Posterior cingulate gyrus (tissue), 11 donors: ENCODE data around the gene TTC21B.

Experiments used
- DNase-seq, 10 donors: peaks; one replicate each; pipeline versions ENCODE4 v3.0.0 to v3.0.0-alpha.2; 2020 to 2021; ENCODE audit warnings: mixed read lengths in 3 of 10
- intact Hi-C: fragments of 100-400 bp; cut with DNase I; formaldehyde crosslinking; loops from one replicate; pipeline ENCODE4 v1.15.1; 2023

The TTC21B gene

DNA sequence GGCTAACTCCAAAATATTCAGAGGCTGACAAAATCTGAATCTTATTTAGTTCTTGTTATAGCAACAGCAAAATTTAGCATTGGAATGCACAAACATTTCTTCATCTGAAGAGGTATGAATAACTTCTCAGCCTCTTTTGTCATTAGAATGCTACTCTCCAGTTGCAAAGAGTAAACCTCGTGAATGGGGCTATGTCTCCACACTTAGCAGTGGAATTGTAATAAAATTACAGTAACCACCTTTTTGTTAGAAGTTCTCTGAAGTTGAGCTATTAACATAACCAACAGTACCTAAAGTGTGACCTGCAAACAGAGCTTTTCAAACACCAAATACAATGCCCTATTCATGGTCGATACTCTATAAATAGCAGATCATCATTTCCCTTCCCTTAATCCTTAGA is 109.4 kb downstream of the TTC21B start:
- intact Hi-C loops, result no loop called here

DNA sequence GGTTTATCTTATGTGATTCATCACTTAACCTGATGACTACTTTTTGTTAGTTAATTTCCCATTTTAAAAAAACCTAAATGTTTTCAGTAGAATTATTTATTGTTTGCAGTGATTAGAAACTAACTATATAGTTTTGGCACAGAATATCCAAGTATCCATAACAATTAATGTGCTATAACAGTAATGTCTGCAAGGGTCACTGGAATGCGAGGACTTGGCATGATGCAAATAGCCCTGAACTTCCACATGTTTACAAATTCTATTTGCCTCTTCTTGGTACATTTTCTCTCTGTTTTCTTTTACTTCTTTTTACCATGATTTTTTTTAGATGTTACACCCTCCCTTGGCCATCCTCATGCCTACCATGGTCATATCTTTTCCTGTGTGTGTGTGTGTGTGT is 110.2 kb downstream of the TTC21B start:
- intact Hi-C loops, result no loop called here
- DNase-seq, result no peak

More for the DNA sequence above, 109.4 kb downstream of the TTC21B start:
- no peak for DNase-seq

- intact Hi-C loops, result no loop called here
- DNase-seq, result no peak
Measured at GRCh38 chr2:165840333-165840958, 113.1 kb downstream of the TTC21B start.

DNA sequence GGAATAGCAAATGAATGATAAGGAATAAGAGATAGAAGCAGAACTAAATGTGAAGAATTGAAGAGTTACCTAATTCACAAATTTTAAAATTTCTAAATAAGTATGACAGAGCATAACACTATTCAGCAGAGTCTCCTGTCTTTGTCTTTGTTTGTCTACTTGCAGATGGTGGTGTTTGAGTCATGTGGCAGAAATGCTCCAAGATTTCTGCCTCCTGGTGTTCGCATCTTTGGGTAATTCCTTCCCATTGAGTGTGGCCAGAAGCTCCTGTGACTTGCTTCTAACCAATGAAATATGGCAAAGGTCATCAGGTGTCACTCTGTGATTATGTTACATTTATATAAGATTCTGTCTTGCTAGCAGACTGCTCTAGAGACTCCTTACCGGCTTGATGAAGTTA is 114.0 kb downstream of the TTC21B start:
- DNase-seq, result no peak

GRCh38 chr2:165837122-165837521 is 116.5 kb downstream of the TTC21B start:
- DNase-seq, result peak in 3 of 10 donors; percentile 12 to 78 (median 25)
- intact Hi-C loops, result no loop called here

More for the DNA sequence above, 114.0 kb downstream of the TTC21B start:
- intact Hi-C loops, result no loop called here

GRCh38 chr2:165835363-165835762 is 118.2 kb downstream of the TTC21B start:
- intact Hi-C loops, result no loop called here
- no peak for DNase-seq

- DNase-seq, result no peak
- intact Hi-C loops, result no loop called here
Measured at GRCh38 chr2:165833156-165833555, 120.4 kb downstream of the TTC21B start.

GRCh38 chr2:165827921-165828276 is 125.7 kb downstream of the TTC21B start:
- intact Hi-C loops, result no loop called here
- no peak for DNase-seq

DNA sequence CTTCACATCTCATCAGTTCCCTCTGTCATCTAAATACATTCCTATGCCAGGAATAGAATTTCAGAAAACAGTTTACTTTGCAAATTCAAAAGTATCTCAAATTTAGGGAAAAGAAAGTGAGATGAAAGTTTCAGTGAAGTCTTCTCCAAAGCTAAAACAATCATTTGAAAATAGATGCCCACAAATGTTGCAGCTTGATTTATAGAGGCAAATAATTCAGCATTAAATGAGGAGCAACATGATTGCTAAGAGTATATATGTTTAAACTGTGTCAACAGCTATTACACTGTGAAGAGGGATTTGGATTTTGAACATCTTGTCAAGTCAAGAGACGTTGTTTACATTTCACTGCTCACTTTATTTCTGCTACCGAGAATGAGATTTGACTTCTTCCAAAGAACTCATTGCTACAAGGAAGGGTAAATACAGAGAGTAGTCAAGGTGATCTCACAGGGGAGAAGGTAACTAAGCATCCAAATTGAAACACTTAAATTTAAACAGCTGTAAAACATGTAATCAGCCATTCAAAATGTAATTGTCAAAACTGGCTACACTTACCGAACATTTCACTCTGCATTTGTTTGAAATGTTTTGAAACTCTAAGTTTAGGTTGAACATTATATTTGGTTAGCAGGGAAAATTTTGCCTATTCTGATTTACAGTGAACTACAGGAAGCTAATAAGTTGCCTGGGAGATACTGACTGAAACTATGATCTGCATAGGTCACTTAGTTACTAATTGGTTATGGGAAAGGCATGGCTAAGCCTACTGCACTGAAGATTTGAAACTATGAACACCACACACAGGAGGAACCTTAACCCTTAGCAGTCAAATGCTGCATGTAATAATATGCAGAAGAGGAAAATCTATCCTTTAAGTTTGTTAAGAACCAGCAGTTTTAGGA is 126.3 kb downstream of the TTC21B start:
- DNase-seq, result no peak
- intact Hi-C loops, result no loop called here

DNA sequence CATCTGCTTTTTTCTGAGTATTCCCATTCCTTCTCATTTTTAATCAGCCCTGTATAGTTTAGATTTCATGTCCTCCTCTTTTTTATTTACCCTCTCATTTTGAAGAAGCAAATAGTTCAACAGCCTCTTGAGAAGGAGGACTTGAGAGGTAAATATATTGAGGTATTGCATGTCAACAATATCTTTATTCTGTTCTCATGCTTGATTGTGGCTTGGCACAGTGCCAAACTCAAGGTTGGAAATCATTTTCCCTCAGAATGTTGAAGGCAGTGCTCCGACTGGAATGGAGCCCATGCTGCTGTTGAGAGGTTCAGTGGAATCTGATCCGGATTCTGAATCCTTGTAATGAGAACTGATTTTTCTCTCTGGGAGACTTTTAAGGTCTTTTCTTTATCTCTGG is 128.5 kb downstream of the TTC21B start:
- intact Hi-C loops, result no loop called here

More for the DNA sequence above, 128.5 kb downstream of the TTC21B start:
- no peak for DNase-seq
